DOHH2 (cell line): Measurements from ENCODE around the gene MET.

Source experiments
- H3F3A ChIP-seq: fragments of 200-600 bp; sonication (generic), shearing (Covaris generic); 2 replicates; pipeline ENCODE4 v1.6.0; 2016; ENCODE audit warnings: antibody characterized with exemption, mild to moderate bottlenecking; ENCODE audit not compliant: control insufficient read depth, insufficient read depth
- H3K27ac ChIP-seq: fragments of 200-600 bp; sonication (generic); 2 replicates; pipeline ENCODE4 v1.5.1; 2014; ENCODE audit warnings: low read depth, mild to moderate bottlenecking, low read length, moderate library complexity
- H3K27me3 ChIP-seq: fragments of 200-600 bp; sonication (generic); 2 replicates; pipeline ENCODE4 v1.6.1; 2014; ENCODE audit warnings: mild to moderate bottlenecking, low read length, mixed read lengths; ENCODE audit not compliant: control insufficient read depth
- H3K36me3 ChIP-seq: fragments of 200-600 bp; sonication (generic); 2 replicates; pipeline ENCODE4 v1.6.1; 2014; ENCODE audit warnings: mild to moderate bottlenecking, low read length, moderate library complexity, mixed read lengths; ENCODE audit not compliant: control insufficient read depth
- H3K4me1 ChIP-seq: fragments of 200-600 bp; sonication (generic); 2 replicates; pipeline ENCODE4 v1.6.1; 2014; ENCODE audit warnings: mild to moderate bottlenecking, low read length, mixed read lengths; ENCODE audit not compliant: control insufficient read depth
- H3K4me2 ChIP-seq: fragments of 200-600 bp; sonication (generic); 2 replicates; pipeline ENCODE4 v1.6.0; 2014; ENCODE audit warnings: mild to moderate bottlenecking, low read length, moderate library complexity
- H3K4me3 ChIP-seq: fragments of 200-600 bp; sonication (generic); 2 replicates; pipeline ENCODE4 v1.5.1; 2014; ENCODE audit warnings: mild to moderate bottlenecking, low read length, mixed read lengths
- H3K79me2 ChIP-seq: fragments of 200-600 bp; sonication (generic); 2 replicates; pipeline ENCODE4 v1.6.1; 2014; ENCODE audit warnings: mild to moderate bottlenecking, low read length, mixed read lengths; ENCODE audit not compliant: control insufficient read depth
- H3K9me2 ChIP-seq: fragments of 200-600 bp; sonication (generic); replicated peaks from 2 replicates; pipeline ENCODE4 v1.6.1; 2014; ENCODE audit warnings: mild to moderate bottlenecking, low read length, mixed read lengths; ENCODE audit not compliant: control insufficient read depth
- H3K9me3 ChIP-seq: fragments of 200-600 bp; sonication (generic); 2 replicates; pipeline ENCODE4 v1.6.1; 2014; ENCODE audit warnings: antibody characterized with exemption, low read length, mixed read lengths; ENCODE audit not compliant: control insufficient read depth, insufficient read depth
- H4K20me1 ChIP-seq: fragments of 200-600 bp; sonication (generic); 2 replicates; pipeline ENCODE4 v1.6.0; 2014; ENCODE audit warnings: low read depth, mild to moderate bottlenecking, antibody characterized with exemption, low read length, moderate library complexity; ENCODE audit not compliant: control insufficient read depth, insufficient read depth
- EZH2phosphoT487 ChIP-seq: fragments of 200-600 bp; sonication (generic); IDR thresholded peaks from 2 replicates; pipeline ENCODE4 v1.6.1; 2017; ENCODE audit warnings: borderline replicate concordance, mild to moderate bottlenecking, antibody characterized with exemption, low read length, moderate library complexity, mixed read lengths
- TF ChIP-seq, protein P1 (sequence below): fragments of 200-600 bp; sonication (generic); IDR thresholded peaks from one replicate; pipeline ENCODE4 v1.5.1; 2014; ENCODE audit warnings: antibody characterized with exemption, mild to moderate bottlenecking, low read depth, low read length; ENCODE audit not compliant: poor library complexity, severe bottlenecking

The MET gene

GRCh38 chr7:116661865-116662264, 10.1 kb upstream of the MET start:
- Histone ChIP-seq H3K4me2 (no peak overlapping the region), H3F3A (no peaks in the 10 kb centered on the region), H3K79me2 (no peaks in the 10 kb centered on the region), H3K4me1 (no peaks in the 10 kb centered on the region), H3K36me3 (no peaks in the 10 kb centered on the region), H3K9me3 (no peaks in the 10 kb centered on the region), H3K27ac (no peak overlapping the region), H3K4me3 (no peak overlapping the region), H3K9me2 (no peaks in the 10 kb centered on the region), H3K27me3 (no peaks in the 10 kb centered on the region), H4K20me1 (no peaks in the 10 kb centered on the region)
- TF ChIP-seq EZH2phosphoT487 = no peak
- TF ChIP-seq, protein P1, sequence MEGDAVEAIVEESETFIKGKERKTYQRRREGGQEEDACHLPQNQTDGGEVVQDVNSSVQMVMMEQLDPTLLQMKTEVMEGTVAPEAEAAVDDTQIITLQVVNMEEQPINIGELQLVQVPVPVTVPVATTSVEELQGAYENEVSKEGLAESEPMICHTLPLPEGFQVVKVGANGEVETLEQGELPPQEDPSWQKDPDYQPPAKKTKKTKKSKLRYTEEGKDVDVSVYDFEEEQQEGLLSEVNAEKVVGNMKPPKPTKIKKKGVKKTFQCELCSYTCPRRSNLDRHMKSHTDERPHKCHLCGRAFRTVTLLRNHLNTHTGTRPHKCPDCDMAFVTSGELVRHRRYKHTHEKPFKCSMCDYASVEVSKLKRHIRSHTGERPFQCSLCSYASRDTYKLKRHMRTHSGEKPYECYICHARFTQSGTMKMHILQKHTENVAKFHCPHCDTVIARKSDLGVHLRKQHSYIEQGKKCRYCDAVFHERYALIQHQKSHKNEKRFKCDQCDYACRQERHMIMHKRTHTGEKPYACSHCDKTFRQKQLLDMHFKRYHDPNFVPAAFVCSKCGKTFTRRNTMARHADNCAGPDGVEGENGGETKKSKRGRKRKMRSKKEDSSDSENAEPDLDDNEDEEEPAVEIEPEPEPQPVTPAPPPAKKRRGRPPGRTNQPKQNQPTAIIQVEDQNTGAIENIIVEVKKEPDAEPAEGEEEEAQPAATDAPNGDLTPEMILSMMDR = no peak

- Histone ChIP-seq H3K9me2 (no peaks in the 10 kb centered on the region), H3K79me2 (no peaks in the 10 kb centered on the region), H3K4me1 (no peaks in the 10 kb centered on the region), H3F3A (no peaks in the 10 kb centered on the region), H3K9me3 (no peaks in the 10 kb centered on the region), H4K20me1 (no peaks in the 10 kb centered on the region), H3K4me3 (no peak overlapping the region), H3K36me3 (no peaks in the 10 kb centered on the region), H3K4me2 (no peak overlapping the region), H3K27ac (no peak overlapping the region), H3K27me3 (no peaks in the 10 kb centered on the region)
- TF ChIP-seq, protein P1 = no peak
- TF ChIP-seq EZH2phosphoT487 = no peak
These were observed 8.3 kb upstream of the MET start for GRCh38 chr7:116663744-116664143.

DNA sequence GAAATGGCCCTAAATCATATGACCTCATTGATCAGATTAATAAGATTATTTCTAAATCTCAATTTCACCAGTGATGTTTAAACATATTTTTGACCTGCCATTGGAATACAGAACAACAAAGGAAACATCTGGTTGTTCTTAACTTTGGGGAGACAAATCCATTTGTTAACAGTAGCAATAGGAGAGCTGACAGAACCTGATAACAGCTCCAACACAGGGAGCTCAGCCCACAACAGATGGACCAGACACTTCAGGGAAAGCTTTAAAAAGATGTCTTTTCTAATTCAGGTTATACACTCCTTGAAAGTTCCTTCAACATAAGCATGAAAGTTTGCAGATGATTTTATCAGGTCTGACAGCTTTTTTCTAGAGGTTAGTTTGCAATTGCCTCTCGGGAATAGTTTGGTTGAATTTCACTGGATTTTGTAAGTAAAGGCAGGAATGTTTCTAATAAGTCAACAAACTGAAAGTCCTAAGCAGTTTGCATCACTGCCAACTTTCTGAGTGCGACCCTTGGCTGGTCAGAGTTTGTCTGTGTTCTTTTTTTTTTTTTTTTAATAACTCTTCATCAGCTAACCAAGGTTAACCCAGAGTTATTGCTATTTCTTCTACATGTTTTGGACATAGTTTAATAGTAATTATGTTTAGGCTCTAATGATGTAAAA, 6.5 kb upstream of the MET start:
- Histone ChIP-seq H3K4me3 (no peak overlapping the region), H3K9me3 (no peaks in the 10 kb centered on the region), H3K9me2 (no peaks in the 10 kb centered on the region), H3K27me3 (no peaks in the 10 kb centered on the region), H3K4me2 (no peak overlapping the region), H3K27ac (no peak overlapping the region), H4K20me1 (no peaks in the 10 kb centered on the region), H3K79me2 (no peaks in the 10 kb centered on the region), H3F3A (no peaks in the 10 kb centered on the region), H3K4me1 (no peaks in the 10 kb centered on the region), H3K36me3 (no peaks in the 10 kb centered on the region)
- no peak for TF ChIP-seq EZH2phosphoT487
- TF ChIP-seq, protein P1 = no peak
